IMR-90 (cell line): ENCODE data around the gene COX7B. TPM values are rescaled to one million over a fixed set of nuclear protein-coding genes. Genes with fewer than 3 reads are reported as not detected.

Experiments
- ATAC-seq: fragments of 200-7000 bp; cut with Tn5 transposase; 2 replicates; pipeline ENCODE4 v1.9.1; 2020; ENCODE audit warnings: low read depth, mild to moderate bottlenecking, moderate library complexity
- BruUV-seq: library from RNA; stranded (reverse); fragments of 400-500 nt; replicated peaks from 2 replicates; lab custom pipeline; 2021; lab: Mats Ljungman, UMichigan
- CTCF ChIA-PET: fragments of 300-600 bp; formaldehyde crosslinking; extraction: SDS; loops from one replicate; lab custom pipeline; 2021; ENCODE audit warnings: antibody characterized with exemption; lab: Yijun Ruan, JAX
- POLR2A ChIA-PET: fragments of 300-600 bp; sonication (Branson Sonifier 250); formaldehyde crosslinking; loops from one replicate; lab custom pipeline; 2022; ENCODE audit warnings: antibody characterized with exemption; ENCODE audit not compliant: unreplicated experiment; lab: Charles Lee
- DNase-seq: peaks from one replicate; pipeline ENCODE4 v3.0.0; 2013
- H2AFZ ChIP-seq: replicated peaks from 2 replicates; pipeline ENCODE3; 2013; ENCODE audit warnings: low read length, mild to moderate bottlenecking; ENCODE audit not compliant: poor library complexity
- H2AK5ac ChIP-seq: 2 replicates; pipeline ENCODE4 v1.6.1; 2013; ENCODE audit warnings: low read depth, low read length, inconsistent platforms
- H2AK9ac ChIP-seq: replicated peaks from 2 replicates; pipeline ENCODE3; 2013; ENCODE audit warnings: mild to moderate bottlenecking, low read depth, low read length, moderate library complexity; ENCODE audit not compliant: poor library complexity
- H2BK120ac ChIP-seq: 2 replicates; pipeline ENCODE4 v1.6.1; 2013; ENCODE audit warnings: low read depth, low read length, inconsistent platforms
- H2BK15ac ChIP-seq: 3 replicates; pipeline ENCODE4 v1.6.1; 2013; ENCODE audit warnings: low read depth, low read length, inconsistent platforms
- H2BK20ac ChIP-seq: 2 replicates; pipeline ENCODE4 v1.6.1; 2013; ENCODE audit warnings: low read depth, mild to moderate bottlenecking, inconsistent platforms, low read length, moderate library complexity
- H2BK5ac ChIP-seq: 2 replicates; pipeline ENCODE4 v1.6.1; 2013; ENCODE audit warnings: mild to moderate bottlenecking, low read depth, low read length, inconsistent platforms; ENCODE audit not compliant: poor library complexity, severe bottlenecking
- H3K14ac ChIP-seq: replicated peaks from 2 replicates; pipeline ENCODE4 v1.6.1; 2013; ENCODE audit warnings: low read depth, low read length, inconsistent platforms
- H3K18ac ChIP-seq: 2 replicates; pipeline ENCODE4 v1.6.1; 2013; ENCODE audit warnings: low read depth, low read length, control low read depth
- H3K23ac ChIP-seq: 2 replicates; pipeline ENCODE4 v1.6.1; 2013; ENCODE audit warnings: low read depth, low read length, inconsistent platforms
- H3K27ac ChIP-seq: 2 replicates; pipeline ENCODE4 v1.5.1; 2013; ENCODE audit warnings: mild to moderate bottlenecking, control low read depth, low read length; ENCODE audit not compliant: insufficient read depth
- H3K27me3 ChIP-seq: 2 replicates; pipeline ENCODE4 v1.6.1; 2013; ENCODE audit warnings: low read length; ENCODE audit not compliant: control insufficient read depth, insufficient read depth
- H3K36me3 ChIP-seq: 2 replicates; pipeline ENCODE4 v1.6.1; 2013; ENCODE audit warnings: low read length, mixed read lengths; ENCODE audit not compliant: control insufficient read depth, insufficient read depth
- H3K4ac ChIP-seq: 2 replicates; pipeline ENCODE4 v1.6.1; 2013; ENCODE audit warnings: low read depth, low read length, inconsistent platforms
- H3K4me1 ChIP-seq: 2 replicates; pipeline ENCODE4 v1.6.1; 2013; ENCODE audit warnings: low read length, mixed read lengths; ENCODE audit not compliant: control insufficient read depth, insufficient read depth
- H3K4me2 ChIP-seq: 2 replicates; pipeline ENCODE4 v1.6.1; 2013; ENCODE audit warnings: low read depth, mild to moderate bottlenecking, control low read depth, low read length, moderate library complexity
- H3K4me3 ChIP-seq: 2 replicates; pipeline ENCODE4 v1.5.1; 2013; ENCODE audit warnings: low read depth, mild to moderate bottlenecking, control low read depth, low read length, moderate library complexity; ENCODE audit not compliant: insufficient read depth
- H3K56ac ChIP-seq: 2 replicates; pipeline ENCODE4 v1.6.1; 2013; ENCODE audit warnings: low read length, inconsistent platforms; ENCODE audit not compliant: insufficient read depth; ENCODE audit errors: extremely low read depth
- H3K79me1 ChIP-seq, 2 experiments: 2 replicates each; pipeline ENCODE4 v1.6.1; 2013; ENCODE audit warnings: low read length in 2 of 2, inconsistent platforms in 1 of 2, low read depth in 1 of 2
- H3K9ac ChIP-seq: 2 replicates; pipeline ENCODE4 v1.6.1; 2013; ENCODE audit warnings: low read depth, low read length, control low read depth
- H3K9me1 ChIP-seq: 2 replicates; pipeline ENCODE4 v1.6.1; 2013; ENCODE audit warnings: low read length, inconsistent platforms; ENCODE audit not compliant: insufficient read depth
- H3K9me3 ChIP-seq: 2 replicates; pipeline ENCODE4 v1.6.1; 2013; ENCODE audit warnings: low read length; ENCODE audit not compliant: control insufficient read depth, insufficient read depth
- H4K20me1 ChIP-seq: 2 replicates; pipeline ENCODE4 v1.6.1; 2013; ENCODE audit warnings: low read length, inconsistent platforms; ENCODE audit not compliant: insufficient read depth
- H4K5ac ChIP-seq: 2 replicates; pipeline ENCODE4 v1.6.1; 2013; ENCODE audit warnings: mild to moderate bottlenecking, low read depth, low read length, control low read depth
- H4K8ac ChIP-seq, 2 experiments: 2 replicates each; pipeline ENCODE4 v1.6.1; 2013; ENCODE audit warnings: low read depth in 2 of 2, low read length in 2 of 2, control low read depth in 1 of 2, inconsistent platforms in 1 of 2
- H4K91ac ChIP-seq: 2 replicates; pipeline ENCODE4 v1.6.1; 2013; ENCODE audit warnings: low read depth, low read length, inconsistent platforms; ENCODE audit not compliant: insufficient read depth
- BHLHE40 ChIP-seq: fragments of 150-350 bp; IDR thresholded peaks from 2 replicates; pipeline ENCODE4 v1.6.1; 2016; ENCODE audit warnings: mild to moderate bottlenecking, low read depth, low read length
- CEBPB ChIP-seq: IDR thresholded peaks from 2 replicates; pipeline ENCODE4 v1.6.1; 2012; ENCODE audit warnings: low read depth, low read length, improper control_type of control experiment
- CHD1 ChIP-seq: IDR thresholded peaks from 2 replicates; pipeline ENCODE4 v1.6.1; 2012; ENCODE audit warnings: low read depth, low read length, improper control_type of control experiment
- FOS ChIP-seq: fragments of 150-350 bp; IDR thresholded peaks from 2 replicates; pipeline ENCODE4 v1.6.1; 2016; ENCODE audit warnings: low read depth, low read length
- MAFK ChIP-seq: IDR thresholded peaks from 2 replicates; pipeline ENCODE4 v1.6.1; 2012; ENCODE audit warnings: low read depth, low read length, improper control_type of control experiment
- MAZ ChIP-seq: IDR thresholded peaks from 2 replicates; pipeline ENCODE4 v1.6.1; 2012; ENCODE audit warnings: low read depth, mild to moderate bottlenecking, low read length, improper control_type of control experiment, moderate library complexity, borderline replicate concordance
- NFE2L2 ChIP-seq: fragments of 150-350 bp; IDR thresholded peaks from 2 replicates; pipeline ENCODE4 v1.6.1; 2016; ENCODE audit warnings: low read depth, mild to moderate bottlenecking, low read length
- POLR2A ChIP-seq: IDR thresholded peaks from 2 replicates; pipeline ENCODE4 v1.6.1; 2012; ENCODE audit warnings: mild to moderate bottlenecking, low read depth, low read length
- RAD21 ChIP-seq: IDR thresholded peaks from 2 replicates; pipeline ENCODE4 v1.6.1; 2012; ENCODE audit warnings: low read length, improper control_type of control experiment
- RCOR1 ChIP-seq: IDR thresholded peaks from 2 replicates; pipeline ENCODE4 v1.6.1; 2012; ENCODE audit warnings: mild to moderate bottlenecking, low read length, improper control_type of control experiment; ENCODE audit not compliant: insufficient replicate concordance
- SMC3 ChIP-seq: fragments of 150-350 bp; IDR thresholded peaks from 2 replicates; pipeline ENCODE4 v1.6.1; 2016; ENCODE audit warnings: low read depth, mild to moderate bottlenecking, antibody characterized with exemption, low read length, moderate library complexity
- WGBS, 2 experiments: methylation state at CpG; one replicate each; pipeline versions ENCODE4 v1.1.5 to v1.1.7; 2013; ENCODE audit warnings: missing lambda C conversion rate in 2 of 2; ENCODE audit not compliant: insufficient read length in 1 of 2; ENCODE audit errors: extremely low coverage in 2 of 2; 5-methylcytosine and 5-hydroxymethylcytosine counted together
- dilution Hi-C: fragments of 300-500 bp; cut with HindIII; formaldehyde crosslinking; loops from one replicate; pipeline ENCODE4 v1.14.3; 2018; ENCODE audit warnings: low sequenced_read_pairs; ENCODE audit not compliant: unreplicated experiment
- in situ Hi-C: fragments of 300-500 bp; cut with MboI; formaldehyde crosslinking; loops from 3 replicates; pipeline ENCODE4 v1.14.3; 2019; ENCODE audit warnings: low sequenced_read_pairs, inconsistent platforms, mixed read lengths
- intact Hi-C: fragments of 100-400 bp; cut with micrococcal nuclease; formaldehyde crosslinking; loops from 2 replicates; pipeline ENCODE4 v1.10.0; 2022
- polyA plus RNA-seq, 3 experiments: library from polyadenylated mRNA; depleted of rRNA; stranded (reverse); fragments of >200 nt; gene quantifications; 2 replicates each; pipeline ENCODE4 v1.2.3, GENCODE V29; 2012; ENCODE audit warnings: low replicate concordance in 1 of 3
- total RNA-seq: library from RNA; depleted of rRNA; stranded (reverse); fragments of >200 nt; gene quantifications from 2 replicates; pipeline ENCODE4 v1.2.3, GENCODE V29; 2012
- TF ChIP-seq, protein P1 (sequence below): conservative IDR thresholded peaks from 2 replicates; pipeline ENCODE4 v1.5.1; 2012; ENCODE audit warnings: mild to moderate bottlenecking, low read depth, low read length, improper control_type of control experiment
- TF ChIP-seq, protein P2 (sequence below): fragments of 150-350 bp; IDR thresholded peaks from 2 replicates; pipeline ENCODE4 v1.6.1; 2017; ENCODE audit warnings: mild to moderate bottlenecking, antibody characterized with exemption, low read length, low read depth
- TF ChIP-seq, protein P3 (sequence below): fragments of 150-350 bp; IDR thresholded peaks from 2 replicates; pipeline ENCODE4 v1.6.1; 2016; ENCODE audit warnings: low read depth, mild to moderate bottlenecking, low read length, moderate library complexity, borderline replicate concordance

The COX7B gene
- total and polyA plus RNA-seq, 2 of the 4 experiments (the other 2 are of a cell fraction): 330 to 912 TPM

DNA sequence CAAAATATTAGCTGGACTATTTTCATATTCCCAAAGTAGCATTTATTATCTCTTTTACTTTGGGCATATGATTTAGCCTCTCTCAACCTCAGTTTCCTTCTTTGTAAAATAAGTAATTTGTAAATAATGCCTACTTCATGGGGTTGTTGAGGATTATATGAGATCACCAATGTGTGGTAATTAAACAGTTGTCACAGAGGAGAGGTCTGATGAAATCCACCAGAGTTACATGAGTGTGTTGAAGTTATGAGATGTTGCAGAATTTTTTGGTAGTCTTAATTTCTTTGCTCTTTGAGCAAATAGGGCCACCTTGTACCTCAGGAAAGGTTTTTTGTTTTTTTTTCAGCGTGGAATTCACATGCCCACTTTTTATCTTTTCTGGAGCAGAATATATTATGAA, 1.4 kb downstream of the COX7B start:
- no peaks in the 10 kb centered on the region for H4K20me1 ChIP-seq
- intact Hi-C loops: no loop called here
- no peak overlapping the region for H3K9ac ChIP-seq
- H3K23ac ChIP-seq: no peak overlapping the region
- H3K79me1 ChIP-seq: peaks cover 0 to 8% of the 10 kb centered on the region in 2 experiments; a peak in 2 of 4 replicates
- H2BK20ac ChIP-seq: no peak overlapping the region
- no peak overlapping the region for H2BK120ac ChIP-seq
- WGBS, 2 experiments: no CpG with 5 or more reads among the region's 1 CpG
- H3K27me3 ChIP-seq: no peaks in the 10 kb centered on the region
- no peak overlapping the region for H2AFZ ChIP-seq
- TF ChIP-seq POLR2A (no peak), FOS (no peak), RAD21 (no peak), MAFK (no peak), MAZ (no peak), NFE2L2 (no peak), CEBPB (no peak), CHD1 (no peak), BHLHE40 (no peak), RCOR1 (no peak), SMC3 (no peak)
- TF ChIP-seq, protein P1, sequence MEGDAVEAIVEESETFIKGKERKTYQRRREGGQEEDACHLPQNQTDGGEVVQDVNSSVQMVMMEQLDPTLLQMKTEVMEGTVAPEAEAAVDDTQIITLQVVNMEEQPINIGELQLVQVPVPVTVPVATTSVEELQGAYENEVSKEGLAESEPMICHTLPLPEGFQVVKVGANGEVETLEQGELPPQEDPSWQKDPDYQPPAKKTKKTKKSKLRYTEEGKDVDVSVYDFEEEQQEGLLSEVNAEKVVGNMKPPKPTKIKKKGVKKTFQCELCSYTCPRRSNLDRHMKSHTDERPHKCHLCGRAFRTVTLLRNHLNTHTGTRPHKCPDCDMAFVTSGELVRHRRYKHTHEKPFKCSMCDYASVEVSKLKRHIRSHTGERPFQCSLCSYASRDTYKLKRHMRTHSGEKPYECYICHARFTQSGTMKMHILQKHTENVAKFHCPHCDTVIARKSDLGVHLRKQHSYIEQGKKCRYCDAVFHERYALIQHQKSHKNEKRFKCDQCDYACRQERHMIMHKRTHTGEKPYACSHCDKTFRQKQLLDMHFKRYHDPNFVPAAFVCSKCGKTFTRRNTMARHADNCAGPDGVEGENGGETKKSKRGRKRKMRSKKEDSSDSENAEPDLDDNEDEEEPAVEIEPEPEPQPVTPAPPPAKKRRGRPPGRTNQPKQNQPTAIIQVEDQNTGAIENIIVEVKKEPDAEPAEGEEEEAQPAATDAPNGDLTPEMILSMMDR: no peak
- TF ChIP-seq, protein P2, sequence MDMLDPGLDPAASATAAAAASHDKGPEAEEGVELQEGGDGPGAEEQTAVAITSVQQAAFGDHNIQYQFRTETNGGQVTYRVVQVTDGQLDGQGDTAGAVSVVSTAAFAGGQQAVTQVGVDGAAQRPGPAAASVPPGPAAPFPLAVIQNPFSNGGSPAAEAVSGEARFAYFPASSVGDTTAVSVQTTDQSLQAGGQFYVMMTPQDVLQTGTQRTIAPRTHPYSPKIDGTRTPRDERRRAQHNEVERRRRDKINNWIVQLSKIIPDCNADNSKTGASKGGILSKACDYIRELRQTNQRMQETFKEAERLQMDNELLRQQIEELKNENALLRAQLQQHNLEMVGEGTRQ: no peak
- TF ChIP-seq, protein P3, sequence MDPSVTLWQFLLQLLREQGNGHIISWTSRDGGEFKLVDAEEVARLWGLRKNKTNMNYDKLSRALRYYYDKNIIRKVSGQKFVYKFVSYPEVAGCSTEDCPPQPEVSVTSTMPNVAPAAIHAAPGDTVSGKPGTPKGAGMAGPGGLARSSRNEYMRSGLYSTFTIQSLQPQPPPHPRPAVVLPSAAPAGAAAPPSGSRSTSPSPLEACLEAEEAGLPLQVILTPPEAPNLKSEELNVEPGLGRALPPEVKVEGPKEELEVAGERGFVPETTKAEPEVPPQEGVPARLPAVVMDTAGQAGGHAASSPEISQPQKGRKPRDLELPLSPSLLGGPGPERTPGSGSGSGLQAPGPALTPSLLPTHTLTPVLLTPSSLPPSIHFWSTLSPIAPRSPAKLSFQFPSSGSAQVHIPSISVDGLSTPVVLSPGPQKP: no peak
- no peak overlapping the region for H3K18ac ChIP-seq
- no peaks in the 10 kb centered on the region for H3K9me3 ChIP-seq
- H4K5ac ChIP-seq: no peak overlapping the region
- peak overlapping the region; percentile 78 for H3K4me2 ChIP-seq
- DNase-seq: no peak
- H2AK5ac ChIP-seq: no peak overlapping the region
- H2AK9ac ChIP-seq: no peak overlapping the region
- no peak overlapping the region for H4K8ac ChIP-seq
- no peak overlapping the region for H2BK5ac ChIP-seq
- no peak overlapping the region for H2BK15ac ChIP-seq
- H3K9me1 ChIP-seq: no peaks in the 10 kb centered on the region
- no peaks in the 10 kb centered on the region for H3K4me1 ChIP-seq
- no peak overlapping the region for H3K56ac ChIP-seq
- no peak overlapping the region; the same call in 1 of the 2 replicates for H3K4me3 ChIP-seq
- peaks cover 6% of the 10 kb centered on the region; the same call in 1 of the 2 replicates for H3K36me3 ChIP-seq
- no peak overlapping the region for H3K14ac ChIP-seq
- H4K91ac ChIP-seq: no peak overlapping the region
- in situ Hi-C loops: no loop called here
- dilution Hi-C loops: no loop called here
- H3K27ac ChIP-seq: no peak overlapping the region
- POLR2A ChIA-PET: no interaction called here
- CTCF ChIA-PET: interaction anchor here (0.6 to 2.1 kb wide), 2 partner anchors 124 to 192 kb away, joined by 4 to 7 read pairs; no protein-coding TSS in a partner anchor
- H3K4ac ChIP-seq: no peak overlapping the region
- ATAC-seq: no peak
- no TSS peak for BruUV-seq
